HepG2 (cell line): Measurements from ENCODE around the gene MAFF. TPM values are rescaled to one million over a fixed set of nuclear protein-coding genes. Genes with fewer than 3 reads are reported as not detected.
A peak's percentile ranks its signal among the peaks of the same experiment; 100 is the strongest.

Experiments used
- CREM ChIP-seq, 2 experiments: sonication (generic) in 1 of 2; formaldehyde crosslinking in 1 of 2; IDR thresholded peaks; 2 replicates each; pipeline versions ENCODE4 v1.4.0 to v1.6.1; 2016 to 2020; ENCODE audit warnings: antibody characterized with exemption in 1 of 2, mild to moderate bottlenecking in 1 of 2, missing genetic modification reagents in 1 of 2
- FOXP4 ChIP-seq: sonication (generic); formaldehyde crosslinking; IDR thresholded peaks from 2 replicates; pipeline ENCODE4 v1.4.0; 2020; ENCODE audit warnings: missing genetic modification reagents
- FUBP1 ChIP-seq: sonication (generic); formaldehyde crosslinking; IDR thresholded peaks from 2 replicates; pipeline ENCODE4 v1.5.1; 2020; ENCODE audit warnings: missing genetic modification reagents, mild to moderate bottlenecking, borderline replicate concordance
- IRX3 ChIP-seq: sonication (generic); formaldehyde crosslinking; IDR thresholded peaks from 2 replicates; pipeline ENCODE4 v1.8.1; 2023; ENCODE audit warnings: mild to moderate bottlenecking, low read depth, missing genetic modification reagents, borderline replicate concordance
- KLF12 ChIP-seq: sonication (generic); formaldehyde crosslinking; IDR thresholded peaks from 2 replicates; pipeline ENCODE4 v1.4.0; 2020; ENCODE audit warnings: missing genetic modification reagents, borderline replicate concordance
- MED1 ChIP-seq: sonication (generic); formaldehyde crosslinking; IDR thresholded peaks from 2 replicates; pipeline ENCODE4 v1.4.0; 2020; ENCODE audit warnings: missing genetic modification reagents
- NCOA2 ChIP-seq: sonication (generic); formaldehyde crosslinking; IDR thresholded peaks from 2 replicates; pipeline ENCODE4 v1.8.0; 2022; ENCODE audit warnings: inconsistent platforms
- NCOR1 ChIP-seq: fragments of 200-600 bp; sonication (generic); IDR thresholded peaks from 2 replicates; pipeline ENCODE4 v1.7.0; 2017; ENCODE audit warnings: antibody characterized with exemption, low read length, borderline replicate concordance
- NFIC ChIP-seq: IDR thresholded peaks from 2 replicates; pipeline ENCODE4 v1.6.1; 2012; ENCODE audit warnings: mild to moderate bottlenecking, low read length, inconsistent platforms
- POLR2AphosphoS5 ChIP-seq: IDR thresholded peaks from 2 replicates; pipeline ENCODE4 v1.6.1; 2012; ENCODE audit warnings: low read depth, low read length
- SAP130 ChIP-seq: IDR thresholded peaks from 2 replicates; pipeline ENCODE4 v1.6.1; 2016; ENCODE audit warnings: low read depth
- SMYD3 ChIP-seq: sonication (generic); formaldehyde crosslinking; IDR thresholded peaks from 2 replicates; pipeline ENCODE4 v1.8.1; 2023; ENCODE audit warnings: mild to moderate bottlenecking, missing genetic modification reagents
- ZBTB3 ChIP-seq: sonication (generic); formaldehyde crosslinking; IDR thresholded peaks from 2 replicates; pipeline ENCODE4 v1.4.0; 2020; ENCODE audit warnings: low read depth, mild to moderate bottlenecking, moderate library complexity, missing genetic modification reagents, borderline replicate concordance
- ZFP36 ChIP-seq: fragments of 150-350 bp; IDR thresholded peaks from 2 replicates; pipeline ENCODE4 v1.6.1; 2018; ENCODE audit warnings: borderline replicate concordance, low read length, low read depth; ENCODE audit not compliant: partially characterized antibody
- ZNF362 ChIP-seq: sonication (generic); formaldehyde crosslinking; IDR thresholded peaks from 2 replicates; pipeline ENCODE4 v1.4.0; 2020; ENCODE audit warnings: missing genetic modification reagents, mild to moderate bottlenecking, borderline replicate concordance
- ZNF780A ChIP-seq: sonication (generic); formaldehyde crosslinking; IDR thresholded peaks from 2 replicates; pipeline ENCODE4 v1.8.0; 2022; ENCODE audit warnings: mild to moderate bottlenecking, missing genetic modification reagents, moderate library complexity
- ZSCAN12 ChIP-seq: sonication (generic); formaldehyde crosslinking; IDR thresholded peaks from 2 replicates; pipeline ENCODE4 v1.9.0; 2021; ENCODE audit warnings: mild to moderate bottlenecking, missing genetic modification reagents
- ZUFSP ChIP-seq: sonication (generic); formaldehyde crosslinking; IDR thresholded peaks from 2 replicates; pipeline ENCODE4 v1.9.0; 2021; ENCODE audit warnings: missing genetic modification reagents, mild to moderate bottlenecking, borderline replicate concordance
- ZXDC ChIP-seq: sonication (generic); formaldehyde crosslinking; IDR thresholded peaks from 2 replicates; pipeline ENCODE4 v1.5.0; 2020; ENCODE audit warnings: mild to moderate bottlenecking, missing genetic modification reagents
- polyA plus RNA-seq, 8 experiments: library from polyadenylated mRNA; depleted of rRNA in 3 of 8; stranded (reverse) in 7 of 8; unstranded in 1 of 8; fragments of >200 nt; fragmentation: Illumina TruSeq in 4 of 8; extraction: Trizol in 4 of 8; gene quantifications; 2 replicates each; pipeline versions ENCODE4 v1.2.1 to v1.2.3, GENCODE V29; 2011 to 2016; ENCODE audit warnings: low read depth in 4 of 8, missing spikeins in 1 of 8, mixed read lengths in 1 of 8; ENCODE audit not compliant: insufficient read depth in 1 of 8
- total RNA-seq, 5 experiments: library from RNA; depleted of rRNA; stranded (reverse); fragments of >200 nt; fragmentation: Illumina TruSeq; extraction: Trizol; gene quantifications; 2 replicates each; pipeline ENCODE4 v1.2.3, GENCODE V29; 2016; ENCODE audit warnings: low read depth in 1 of 5

MAFF gene
- total and polyA plus RNA-seq, 2 of the 13 experiments (the other 11 are each of a cell fraction or from before 2014, with no cell fraction given) = 5.4 to 14.3 TPM

- no peak for TF ChIP-seq NFIC
- no peak for TF ChIP-seq ZBTB3
- peak; percentile 43; the same call in 1 of the 2 replicates for TF ChIP-seq SAP130 (CRISPR knock-in tag)
- TF ChIP-seq ZNF780A (CRISPR knock-in tag) = no peak
- peak; percentile 92 for TF ChIP-seq ZNF362 (CRISPR knock-in tag)
- TF ChIP-seq FUBP1 = no peak
- no peak for TF ChIP-seq POLR2AphosphoS5
- peak; percentile 14; the same call in 1 of the 2 replicates for TF ChIP-seq FOXP4
- TF ChIP-seq NCOR1 = peak; percentile 64; the same call in 1 of the 2 replicates
- TF ChIP-seq ZSCAN12 = no peak
- TF ChIP-seq ZXDC = no peak
- TF ChIP-seq SMYD3 (CRISPR knock-in tag) = no peak
- TF ChIP-seq ZFP36 = no peak
- TF ChIP-seq KLF12 (CRISPR knock-in tag) = no peak
- no peak for TF ChIP-seq IRX3 (CRISPR knock-in tag)
- peak; percentile 36; the same call in 1 of the 2 replicates for TF ChIP-seq CREM (IDR thresholded peaks at IDR 0.05)
- TF ChIP-seq CREM (CRISPR knock-in tag; IDR thresholded peaks at IDR 0.05) = no peak
- no peak for TF ChIP-seq ZUFSP (CRISPR knock-in tag)
- TF ChIP-seq NCOA2 (CRISPR knock-in tag) = peak; percentile 39; the same call in 1 of the 2 replicates
- TF ChIP-seq MED1 = no peak; the same call in 1 of the 2 replicates
Measured at GRCh38 chr22:38193580-38193979, 8.2 kb upstream of the MAFF start (continued).
